Bronchial epithelial cell (primary cell): Measurements from ENCODE around the gene TRABD2A. TPM values are rescaled to one million over a fixed set of nuclear protein-coding genes. Genes with fewer than 3 reads are reported as not detected.

ENCODE experiments used
- DNase-seq: peaks from one replicate; pipeline ENCODE4 v3.0.0-alpha.2; 2010; ENCODE audit warnings: low read depth
- FAIRE-seq: peaks from 2 replicates; lab custom pipeline; 2011; peaks lifted over from hg19 to GRCh38; lab: Jason Lieb, UNC
- H3K27me3 ChIP-seq: 2 replicates; pipeline ENCODE4 v1.5.1; 2011; ENCODE audit warnings: low read length; ENCODE audit not compliant: control insufficient read depth, insufficient read depth
- H3K36me3 ChIP-seq: 2 replicates; pipeline ENCODE4 v1.5.1; 2011; ENCODE audit warnings: low read length; ENCODE audit not compliant: control insufficient read depth, insufficient read depth
- H3K4me3 ChIP-seq: 2 replicates; pipeline ENCODE4 v1.5.1; 2011; ENCODE audit warnings: mild to moderate bottlenecking, low read depth, low read length, control low read depth
- total RNA-seq: library from RNA; depleted of rRNA; stranded (reverse); fragments of >200 nt; gene quantifications from 2 replicates; pipeline ENCODE4 v1.2.1, GENCODE V29; 2014
- TF ChIP-seq, protein P1 (sequence below): IDR thresholded peaks from 2 replicates; pipeline ENCODE4 v1.5.1; 2011; ENCODE audit warnings: mild to moderate bottlenecking, moderate library complexity, low read length, control low read depth, inconsistent platforms; ENCODE audit not compliant: insufficient read depth, severe bottlenecking

Gene TRABD2A
- total RNA-seq, 1 donor from 2014 or later: 1.3 TPM

DNA sequence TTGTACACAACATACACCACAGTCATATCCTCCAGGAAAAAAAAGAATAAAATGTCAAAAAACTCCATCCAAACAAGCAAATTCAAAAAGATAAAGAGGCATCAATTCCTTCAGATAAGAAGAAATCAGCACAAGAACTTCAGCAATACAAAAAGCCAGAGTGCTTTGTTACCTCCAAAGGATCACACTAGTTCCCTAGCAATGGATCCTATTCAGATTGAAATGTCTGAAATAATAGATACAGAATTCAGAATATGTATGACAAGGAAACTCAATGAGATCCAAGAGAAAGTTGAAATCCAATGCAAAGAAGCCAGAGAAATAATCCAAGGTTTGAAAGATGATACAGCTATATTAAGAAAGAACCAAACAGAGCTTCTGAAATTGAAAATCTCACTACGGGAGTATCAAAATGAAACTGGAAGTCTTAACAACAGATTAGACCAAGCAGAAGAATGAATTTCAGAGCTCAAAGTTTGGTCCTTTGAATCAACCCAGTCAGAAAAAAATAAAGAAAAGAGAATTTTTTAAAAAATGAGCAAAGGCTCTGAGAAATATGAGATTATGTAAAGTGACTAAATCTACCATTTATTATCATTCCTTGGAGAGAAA lies 80.6 kb downstream of the TRABD2A start:
- H3K4me3 ChIP-seq: no peak overlapping the region
- H3K36me3 ChIP-seq: no peaks in the 10 kb centered on the region
- FAIRE-seq (no peak), DNase-seq (no peak)
- H3K27me3 ChIP-seq: no peaks in the 10 kb centered on the region
- TF ChIP-seq, protein P1, sequence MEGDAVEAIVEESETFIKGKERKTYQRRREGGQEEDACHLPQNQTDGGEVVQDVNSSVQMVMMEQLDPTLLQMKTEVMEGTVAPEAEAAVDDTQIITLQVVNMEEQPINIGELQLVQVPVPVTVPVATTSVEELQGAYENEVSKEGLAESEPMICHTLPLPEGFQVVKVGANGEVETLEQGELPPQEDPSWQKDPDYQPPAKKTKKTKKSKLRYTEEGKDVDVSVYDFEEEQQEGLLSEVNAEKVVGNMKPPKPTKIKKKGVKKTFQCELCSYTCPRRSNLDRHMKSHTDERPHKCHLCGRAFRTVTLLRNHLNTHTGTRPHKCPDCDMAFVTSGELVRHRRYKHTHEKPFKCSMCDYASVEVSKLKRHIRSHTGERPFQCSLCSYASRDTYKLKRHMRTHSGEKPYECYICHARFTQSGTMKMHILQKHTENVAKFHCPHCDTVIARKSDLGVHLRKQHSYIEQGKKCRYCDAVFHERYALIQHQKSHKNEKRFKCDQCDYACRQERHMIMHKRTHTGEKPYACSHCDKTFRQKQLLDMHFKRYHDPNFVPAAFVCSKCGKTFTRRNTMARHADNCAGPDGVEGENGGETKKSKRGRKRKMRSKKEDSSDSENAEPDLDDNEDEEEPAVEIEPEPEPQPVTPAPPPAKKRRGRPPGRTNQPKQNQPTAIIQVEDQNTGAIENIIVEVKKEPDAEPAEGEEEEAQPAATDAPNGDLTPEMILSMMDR: no peak

- H3K4me3 ChIP-seq: no peak overlapping the region
- no peaks in the 10 kb centered on the region for H3K27me3 ChIP-seq
- DNase-seq: no peak
- TF ChIP-seq, protein P1: no peak
- H3K36me3 ChIP-seq: no peaks in the 10 kb centered on the region
- no peak for FAIRE-seq
Measured at GRCh38 chr2:84799772-84800171, 81.1 kb downstream of the TRABD2A start.

- no peak for FAIRE-seq
- no peaks in the 10 kb centered on the region for H3K36me3 ChIP-seq
Measured at GRCh38 chr2:84797271-84797670, 83.6 kb downstream of the TRABD2A start.

DNA sequence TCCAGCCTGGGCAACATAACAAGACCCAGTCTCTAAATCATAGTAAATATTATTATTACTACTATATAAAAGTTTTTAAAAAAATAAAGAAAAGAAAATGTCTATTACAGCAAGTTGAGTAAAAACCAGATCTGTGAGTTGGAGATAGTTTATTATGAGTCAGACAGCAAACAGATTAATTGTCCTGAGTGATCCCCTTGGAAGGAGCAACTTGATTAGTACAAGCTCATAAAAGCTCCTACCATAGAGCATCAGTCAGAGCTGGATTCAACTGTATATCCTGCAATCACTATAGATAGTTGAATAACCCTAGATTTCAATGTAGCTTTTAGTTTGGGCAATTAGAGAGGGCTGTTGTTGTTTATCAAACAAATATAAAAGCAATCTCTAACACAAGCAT lies 84.1 kb downstream of the TRABD2A start:
- no peak for FAIRE-seq
- TF ChIP-seq, protein P1: no peak
- Histone ChIP-seq H3K27me3 (no peaks in the 10 kb centered on the region), H3K36me3 (no peaks in the 10 kb centered on the region), H3K4me3 (no peak overlapping the region)
- DNase-seq: peak; percentile 30

More at GRCh38 chr2:84797271-84797670, 83.6 kb downstream of the TRABD2A start:
- no peak for DNase-seq
- H3K4me3 ChIP-seq: no peak overlapping the region
- TF ChIP-seq, protein P1: no peak
- no peaks in the 10 kb centered on the region for H3K27me3 ChIP-seq

- DNase-seq (no peak), FAIRE-seq (no peak)
- H3K4me3 ChIP-seq: no peak overlapping the region
- TF ChIP-seq, protein P1: no peak
- no peaks in the 10 kb centered on the region for H3K27me3 ChIP-seq
- H3K36me3 ChIP-seq: no peaks in the 10 kb centered on the region
Measured at GRCh38 chr2:84793641-84794040, 87.2 kb downstream of the TRABD2A start.
